Astrocyte of the hippocampus (primary cell): ENCODE data around the gene RXRG.
A peak's percentile ranks its signal among the peaks of the same experiment; 100 is the strongest.

Experiments
- DNase-seq: peaks from one replicate; pipeline ENCODE4 v3.0.0; 2011; ENCODE audit warnings: low read depth, low spot score

RXRG gene

GRCh38 chr1:165409657-165410358 lies 35.1 kb downstream of the RXRG start:
- DNase-seq: no peak

GRCh38 chr1:165408518-165408917 lies 36.4 kb downstream of the RXRG start:
- peak; percentile 12 for DNase-seq

DNA sequence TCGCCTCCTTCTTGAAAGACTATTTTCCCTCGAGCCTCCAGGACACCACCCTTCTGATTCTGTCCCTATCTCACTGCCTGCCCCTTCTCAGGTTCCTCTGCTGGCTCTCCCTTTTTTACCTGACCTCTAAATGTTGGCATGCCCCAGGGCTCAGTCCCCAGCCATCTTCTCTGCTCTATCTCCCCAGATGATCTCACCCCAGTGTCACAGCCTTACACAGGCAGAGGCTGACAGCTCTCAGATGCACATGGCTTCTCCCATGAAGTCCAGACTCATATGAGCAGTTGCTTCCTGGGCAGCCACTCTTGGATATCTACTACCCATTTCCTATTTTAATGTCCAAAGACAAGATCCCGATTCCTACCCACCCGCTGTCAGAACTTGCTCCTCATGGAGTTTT lies 37.5 kb downstream of the RXRG start:
- no peak for DNase-seq

DNA sequence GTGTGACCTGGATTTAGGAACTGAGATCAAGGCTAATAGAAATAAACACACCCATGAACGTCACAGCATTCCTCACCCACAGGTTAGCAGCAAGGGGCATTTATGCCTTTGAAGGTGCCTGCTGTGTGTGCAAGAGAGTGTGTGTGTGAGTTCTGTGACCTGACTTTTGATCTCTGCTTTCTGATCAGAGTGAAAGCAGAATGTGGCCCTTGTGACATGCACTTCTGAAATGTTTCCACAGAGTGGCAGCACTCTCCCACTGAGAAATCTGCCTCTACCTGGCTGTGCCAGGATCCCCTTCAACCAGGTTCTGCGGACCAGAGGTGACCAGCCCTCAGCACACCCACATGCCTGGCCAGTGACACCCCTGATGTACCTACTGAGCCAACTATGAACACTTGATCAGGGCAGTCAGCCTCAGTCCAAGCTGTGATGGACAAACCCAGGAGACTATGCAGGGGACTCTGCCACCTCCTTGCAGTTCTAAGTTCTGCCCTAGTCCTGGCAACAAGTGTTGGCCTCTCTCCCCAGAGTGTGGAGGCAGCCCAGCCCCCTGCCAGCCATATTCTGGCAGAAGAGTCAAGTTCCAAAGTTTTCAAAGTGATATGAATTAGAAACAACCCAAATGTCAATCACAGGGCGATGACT lies 41.0 kb downstream of the RXRG start:
- DNase-seq: peak; percentile 25

- DNase-seq: no peak
These were observed 42.3 kb downstream of the RXRG start for GRCh38 chr1:165402517-165403111.

GRCh38 chr1:165397944-165398343 lies 47.0 kb downstream of the RXRG start:
- DNase-seq: peak; percentile 52

- no peak for DNase-seq
These were observed 49.0 kb downstream of the RXRG start for GRCh38 chr1:165395901-165396300.

DNA sequence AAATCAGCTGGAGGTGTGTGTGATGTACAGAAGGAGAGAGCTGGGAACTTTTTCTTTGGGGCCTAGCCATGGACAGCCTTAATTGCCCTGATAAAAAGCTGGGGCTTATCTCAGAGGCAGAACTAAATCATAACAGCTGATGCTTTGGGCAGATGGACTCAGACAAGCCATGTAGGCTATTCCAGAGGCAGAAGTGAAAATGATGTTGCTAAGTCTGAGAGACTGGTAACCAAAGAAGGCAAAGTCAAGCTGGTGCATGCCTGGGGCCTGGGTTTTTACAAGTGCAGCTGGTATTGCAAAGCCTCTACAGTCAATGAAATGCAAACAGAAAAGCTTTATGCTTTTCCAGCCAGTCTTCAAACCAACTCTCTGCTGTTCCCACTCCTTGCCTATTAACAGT lies 49.4 kb downstream of the RXRG start:
- no peak for DNase-seq

GRCh38 chr1:165392634-165393571 lies 52.0 kb downstream of the RXRG start:
- peak; percentile 98 for DNase-seq

- no peak for DNase-seq
These were observed 55.3 kb downstream of the RXRG start for GRCh38 chr1:165389609-165390008.

- DNase-seq: no peak
These were observed 57.0 kb downstream of the RXRG start for GRCh38 chr1:165387961-165388360.

DNA sequence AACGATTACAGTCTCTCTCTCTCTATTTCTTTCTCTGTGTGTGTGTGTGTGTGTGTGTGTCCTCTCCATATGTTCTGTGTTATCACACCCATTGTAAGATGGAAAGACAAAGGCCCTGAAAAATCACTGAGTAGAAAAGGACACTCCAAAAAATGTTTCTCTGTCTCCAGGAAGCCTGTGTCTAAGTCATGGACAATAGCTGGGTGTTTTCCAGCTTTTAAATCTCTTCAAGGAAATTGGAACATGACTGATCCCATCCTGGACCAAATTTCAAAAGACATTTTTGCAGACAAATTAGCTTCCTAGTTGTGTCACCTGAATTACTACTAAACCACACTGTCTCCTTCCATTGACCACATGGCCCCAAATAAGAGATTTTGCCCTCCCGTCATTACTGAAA lies 57.4 kb downstream of the RXRG start:
- DNase-seq: no peak

GRCh38 chr1:165383599-165384405 lies 61.1 kb downstream of the RXRG start:
- DNase-seq: peak; percentile 33

GRCh38 chr1:165383067-165383466 lies 61.9 kb downstream of the RXRG start:
- peak; percentile 86 for DNase-seq

DNA sequence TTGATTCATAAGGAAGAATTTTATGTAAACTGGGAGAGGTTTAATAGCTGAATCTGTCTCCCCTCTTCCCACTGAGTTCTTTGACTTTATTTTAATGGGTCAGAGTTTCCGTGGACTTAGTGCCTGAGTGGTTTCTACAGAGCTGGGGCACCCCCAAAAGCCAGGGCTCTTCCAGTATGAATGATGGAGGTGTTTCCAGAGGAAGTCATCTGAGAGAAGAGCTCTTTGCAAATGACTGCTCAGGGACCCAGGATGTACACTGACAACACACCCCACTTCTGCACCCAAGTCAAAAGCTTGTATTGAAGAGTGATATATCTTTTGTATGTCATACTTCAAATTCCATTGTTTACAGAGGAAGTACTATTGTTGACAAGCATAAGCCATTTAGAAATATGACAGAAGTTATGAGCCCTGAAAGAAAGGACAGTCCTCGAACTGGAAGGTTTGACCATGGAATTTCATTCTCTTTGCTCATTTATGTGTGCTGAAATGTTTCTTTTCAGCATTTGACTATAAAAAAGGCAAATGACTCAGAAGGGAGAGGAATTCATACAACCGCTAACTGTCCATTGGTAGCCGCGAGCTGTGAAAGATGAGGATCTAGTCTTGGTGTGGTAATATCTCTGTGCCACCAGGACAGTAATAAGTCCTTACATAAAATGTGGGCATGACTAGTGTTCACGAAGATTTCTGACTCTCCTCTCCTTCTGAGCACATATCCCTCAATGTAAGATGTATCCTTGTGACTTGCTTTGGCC lies 63.0 kb downstream of the RXRG start:
- peak; percentile 11 for DNase-seq

DNA sequence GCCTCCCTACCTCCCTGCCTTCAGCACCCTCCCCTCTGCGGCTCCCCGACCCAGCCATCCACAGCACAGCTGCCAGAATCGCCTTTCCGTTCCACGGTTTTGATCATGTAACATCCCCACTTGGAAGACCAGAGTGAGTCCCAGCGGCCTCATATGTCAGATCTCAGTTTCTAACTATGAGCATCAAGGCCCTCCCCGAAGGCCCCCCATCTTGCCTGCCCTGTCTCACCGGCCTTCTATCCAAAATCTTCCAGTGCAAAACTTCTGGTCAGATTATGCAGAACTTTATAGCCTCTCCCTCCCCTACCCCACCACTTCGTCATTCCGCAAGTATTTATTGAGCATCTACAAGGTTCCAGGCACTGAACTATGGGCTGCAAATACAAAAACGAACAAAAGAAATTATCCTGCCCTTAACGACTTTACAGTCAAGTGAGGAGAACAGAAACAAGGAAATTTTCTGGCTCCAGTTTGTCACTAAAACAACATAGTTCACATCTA lies 68.1 kb downstream of the RXRG start:
- no peak for DNase-seq

DNA sequence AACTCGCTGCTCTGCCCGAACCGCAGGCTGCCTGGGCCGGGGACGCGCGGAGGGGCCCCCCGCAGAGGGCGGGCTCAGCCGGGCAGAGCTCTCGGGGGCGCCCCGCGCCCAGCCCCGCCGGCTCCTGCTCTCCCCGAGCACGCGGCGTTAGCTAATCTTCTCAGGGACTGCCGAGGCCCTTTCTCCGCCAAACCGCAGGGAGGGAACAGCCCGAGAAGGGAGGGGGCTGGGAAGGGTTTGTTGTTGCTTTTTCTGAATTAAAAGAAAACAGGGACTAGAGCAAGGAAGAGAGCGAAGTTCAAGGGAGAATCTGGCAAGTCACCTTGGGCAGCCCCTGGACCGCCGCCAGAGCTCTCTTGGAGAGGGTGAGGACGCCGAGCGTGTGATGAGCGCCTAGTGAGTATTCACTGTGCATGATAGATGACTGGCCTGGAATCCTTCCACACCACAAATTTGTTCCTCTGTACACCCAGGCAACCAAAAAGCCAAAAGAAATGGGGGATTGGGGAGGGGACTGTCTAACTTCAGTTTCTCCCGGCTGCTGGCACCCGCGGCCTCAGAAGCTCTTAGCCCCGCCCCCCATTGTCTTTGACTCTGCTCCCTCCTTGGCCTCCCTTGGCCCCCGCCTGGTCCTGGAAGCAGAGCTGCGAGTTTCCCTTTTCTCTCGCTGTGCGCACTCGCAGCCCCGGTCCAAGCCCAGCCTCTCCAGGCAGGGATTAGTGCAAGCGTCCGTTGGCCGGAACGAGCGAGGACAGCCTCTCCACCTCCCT lies 68.7 kb downstream of the RXRG start:
- DNase-seq: peak; percentile 91

GRCh38 chr1:165375623-165376022 lies 69.3 kb downstream of the RXRG start:
- no peak for DNase-seq

GRCh38 chr1:165371588-165372225 lies 73.2 kb downstream of the RXRG start:
- no peak for DNase-seq
